ENCODE results near the gene NUMB. TPM values are rescaled to one million over a fixed set of nuclear protein-coding genes. Genes with fewer than 3 reads are reported as not detected.
"Not testable (repeated sequence)": the region's sequence is repeated elsewhere in the genome, so short reads cannot be mapped to it uniquely, and the experiment has no call there.

The NUMB gene
- total and polyA plus RNA-seq, 4 donors, result 28.3 to 48.0 (median 32.2) TPM

GRCh38 chr14:73312687-73313086, 145.7 kb downstream of the NUMB start:
- Histone ChIP-seq H3K4me3 (ENCODE audit: low read depth, low read length) (no peak overlapping the region), H3K9me3 (ENCODE audit: control insufficient read depth, insufficient read depth, low read length) (no peaks in the 10 kb centered on the region), H3K4me1 (ENCODE audit: control insufficient read depth, insufficient read depth, low read length) (no peaks in the 10 kb centered on the region), H3K36me3 (ENCODE audit: control insufficient read depth, insufficient read depth, low read length) (no peaks in the 10 kb centered on the region), H3K27me3 (ENCODE audit: control insufficient read depth, insufficient read depth, low read length) (no peaks in the 10 kb centered on the region), H3K27ac (ENCODE audit: low read depth, low read length) (no peak overlapping the region)
- DNase-seq (ENCODE audit: low read depth in 4 of 6, low spot score in 6 of 6), result no peak
- WGBS (ENCODE audit: insufficient coverage), result no CpG with 5 or more reads among the region's 3 CpGs

- no peak overlapping the region for H3K27ac ChIP-seq (ENCODE audit: low read depth, low read length)
- no peak for DNase-seq (ENCODE audit: low read depth in 4 of 6, low spot score in 6 of 6)
- no CpG with 5 or more reads among the region's 2 CpGs for WGBS (ENCODE audit: insufficient coverage)
These were observed 146.7 kb downstream of the NUMB start for GRCh38 chr14:73311708-73312030.

GRCh38 chr14:73309207-73309606, 149.1 kb downstream of the NUMB start:
- WGBS (ENCODE audit: insufficient coverage), result no CpG with 5 or more reads among the region's 1 CpG
- DNase-seq (ENCODE audit: low read depth in 4 of 6, low spot score in 6 of 6); H3K9me3 ChIP-seq (ENCODE audit: control insufficient read depth, insufficient read depth, low read length); H3K36me3 ChIP-seq (ENCODE audit: control insufficient read depth, insufficient read depth, low read length); H3K27ac ChIP-seq (ENCODE audit: low read depth, low read length); H3K27me3 ChIP-seq (ENCODE audit: control insufficient read depth, insufficient read depth, low read length); H3K4me3 ChIP-seq (ENCODE audit: low read depth, low read length); H3K4me1 ChIP-seq (ENCODE audit: control insufficient read depth, insufficient read depth, low read length): not testable (repeated sequence)

More at GRCh38 chr14:73311708-73312030, 146.7 kb downstream of the NUMB start:
- Histone ChIP-seq H3K4me3 (ENCODE audit: low read depth, low read length) (no peak overlapping the region), H3K36me3 (ENCODE audit: control insufficient read depth, insufficient read depth, low read length) (no peaks in the 10 kb centered on the region), H3K27me3 (ENCODE audit: control insufficient read depth, insufficient read depth, low read length) (no peaks in the 10 kb centered on the region), H3K9me3 (ENCODE audit: control insufficient read depth, insufficient read depth, low read length) (no peaks in the 10 kb centered on the region), H3K4me1 (ENCODE audit: control insufficient read depth, insufficient read depth, low read length) (no peaks in the 10 kb centered on the region)

GRCh38 chr14:73307261-73307660, 151.1 kb downstream of the NUMB start:
- Histone ChIP-seq H3K36me3 (ENCODE audit: control insufficient read depth, insufficient read depth, low read length) (no peaks in the 10 kb centered on the region), H3K4me3 (ENCODE audit: low read depth, low read length) (no peak overlapping the region)
- no peak for DNase-seq (ENCODE audit: low read depth in 4 of 6, low spot score in 6 of 6)

GRCh38 chr14:73305499-73305898, 152.8 kb downstream of the NUMB start:
- Histone ChIP-seq H3K36me3 (ENCODE audit: control insufficient read depth, insufficient read depth, low read length) (no peaks in the 10 kb centered on the region), H3K27ac (ENCODE audit: low read depth, low read length) (no peak overlapping the region), H3K9me3 (ENCODE audit: control insufficient read depth, insufficient read depth, low read length) (no peaks in the 10 kb centered on the region), H3K4me1 (ENCODE audit: control insufficient read depth, insufficient read depth, low read length) (no peaks in the 10 kb centered on the region), H3K27me3 (ENCODE audit: control insufficient read depth, insufficient read depth, low read length) (no peaks in the 10 kb centered on the region), H3K4me3 (ENCODE audit: low read depth, low read length) (no peak overlapping the region)
- WGBS (ENCODE audit: insufficient coverage), result no CpG with 5 or more reads among the region's 3 CpGs
- DNase-seq (ENCODE audit: low read depth in 4 of 6, low spot score in 6 of 6), result no peak

More at GRCh38 chr14:73307261-73307660, 151.1 kb downstream of the NUMB start:
- H3K27me3 ChIP-seq (ENCODE audit: control insufficient read depth, insufficient read depth, low read length), result no peaks in the 10 kb centered on the region
- H3K4me1 ChIP-seq (ENCODE audit: control insufficient read depth, insufficient read depth, low read length), result no peaks in the 10 kb centered on the region
- no peak overlapping the region for H3K27ac ChIP-seq (ENCODE audit: low read depth, low read length)
- H3K9me3 ChIP-seq (ENCODE audit: control insufficient read depth, insufficient read depth, low read length), result no peaks in the 10 kb centered on the region
- WGBS (ENCODE audit: insufficient coverage), result 97% methylated on average over 3 of the region's 3 CpGs

GRCh38 chr14:73295198-73295796, 163.0 kb downstream of the NUMB start:
- Histone ChIP-seq H3K9me3 (ENCODE audit: control insufficient read depth, insufficient read depth, low read length) (no peaks in the 10 kb centered on the region), H3K27me3 (ENCODE audit: control insufficient read depth, insufficient read depth, low read length) (no peaks in the 10 kb centered on the region), H3K36me3 (ENCODE audit: control insufficient read depth, insufficient read depth, low read length) (peaks cover 9% of the 10 kb centered on the region), H3K4me1 (ENCODE audit: control insufficient read depth, insufficient read depth, low read length) (no peaks in the 10 kb centered on the region), H3K4me3 (ENCODE audit: low read depth, low read length) (no peak overlapping the region), H3K27ac (ENCODE audit: low read depth, low read length) (no peak overlapping the region)
- peak in 4 of 6 donors; percentile 17 to 76 (median 46) for DNase-seq (ENCODE audit: low read depth in 4 of 6, low spot score in 6 of 6)
- WGBS (ENCODE audit: insufficient coverage), result no CpG with 5 or more reads among the region's 1 CpG

- Histone ChIP-seq H3K9me3 (ENCODE audit: control insufficient read depth, insufficient read depth, low read length) (no peaks in the 10 kb centered on the region), H3K4me1 (ENCODE audit: control insufficient read depth, insufficient read depth, low read length) (no peaks in the 10 kb centered on the region), H3K27ac (ENCODE audit: low read depth, low read length) (no peak overlapping the region), H3K4me3 (ENCODE audit: low read depth, low read length) (no peak overlapping the region), H3K36me3 (ENCODE audit: control insufficient read depth, insufficient read depth, low read length) (peaks cover 9% of the 10 kb centered on the region), H3K27me3 (ENCODE audit: control insufficient read depth, insufficient read depth, low read length) (no peaks in the 10 kb centered on the region)
- 93% methylated on average over 6 of the region's 12 CpGs for WGBS (ENCODE audit: insufficient coverage)
- no peak for DNase-seq (ENCODE audit: low read depth in 4 of 6, low spot score in 6 of 6)
These were observed 164.3 kb downstream of the NUMB start for GRCh38 chr14:73293782-73294781.

- 83% methylated on average over 3 of the region's 4 CpGs for WGBS (ENCODE audit: insufficient coverage)
- Histone ChIP-seq H3K36me3 (ENCODE audit: control insufficient read depth, insufficient read depth, low read length) (peaks cover 15% of the 10 kb centered on the region), H3K27ac (ENCODE audit: low read depth, low read length) (no peak overlapping the region), H3K4me1 (ENCODE audit: control insufficient read depth, insufficient read depth, low read length) (no peaks in the 10 kb centered on the region), H3K9me3 (ENCODE audit: control insufficient read depth, insufficient read depth, low read length) (no peaks in the 10 kb centered on the region), H3K4me3 (ENCODE audit: low read depth, low read length) (no peak overlapping the region), H3K27me3 (ENCODE audit: control insufficient read depth, insufficient read depth, low read length) (no peaks in the 10 kb centered on the region)
- DNase-seq (ENCODE audit: low read depth in 4 of 6, low spot score in 6 of 6), result no peak
These were observed 168.1 kb downstream of the NUMB start for GRCh38 chr14:73290279-73290678.

GRCh38 chr14:73289729-73290128, 168.6 kb downstream of the NUMB start:
- DNase-seq (ENCODE audit: low read depth in 4 of 6, low spot score in 6 of 6), result no peak
- H3K4me3 ChIP-seq (ENCODE audit: low read depth, low read length), result no peak overlapping the region
- H3K27ac ChIP-seq (ENCODE audit: low read depth, low read length), result no peak overlapping the region
- no peaks in the 10 kb centered on the region for H3K27me3 ChIP-seq (ENCODE audit: control insufficient read depth, insufficient read depth, low read length)
- WGBS (ENCODE audit: insufficient coverage), result 80% methylated on average over 1 of the region's 3 CpGs
- no peaks in the 10 kb centered on the region for H3K9me3 ChIP-seq (ENCODE audit: control insufficient read depth, insufficient read depth, low read length)
- peaks cover 15% of the 10 kb centered on the region for H3K36me3 ChIP-seq (ENCODE audit: control insufficient read depth, insufficient read depth, low read length)
- no peaks in the 10 kb centered on the region for H3K4me1 ChIP-seq (ENCODE audit: control insufficient read depth, insufficient read depth, low read length)
